HG02840 (cell line): ENCODE measurements around the gene CAMTA1.

Source experiments
- ATAC-seq: cut with Tn5 transposase; IDR thresholded peaks from one replicate; pipeline ENCODE4 v1.9.1; 2021; ENCODE audit warnings: mild to moderate bottlenecking, moderate library complexity, moderate number of reproducible peaks; ENCODE audit not compliant: unreplicated experiment, low FRiP score

Gene CAMTA1

DNA sequence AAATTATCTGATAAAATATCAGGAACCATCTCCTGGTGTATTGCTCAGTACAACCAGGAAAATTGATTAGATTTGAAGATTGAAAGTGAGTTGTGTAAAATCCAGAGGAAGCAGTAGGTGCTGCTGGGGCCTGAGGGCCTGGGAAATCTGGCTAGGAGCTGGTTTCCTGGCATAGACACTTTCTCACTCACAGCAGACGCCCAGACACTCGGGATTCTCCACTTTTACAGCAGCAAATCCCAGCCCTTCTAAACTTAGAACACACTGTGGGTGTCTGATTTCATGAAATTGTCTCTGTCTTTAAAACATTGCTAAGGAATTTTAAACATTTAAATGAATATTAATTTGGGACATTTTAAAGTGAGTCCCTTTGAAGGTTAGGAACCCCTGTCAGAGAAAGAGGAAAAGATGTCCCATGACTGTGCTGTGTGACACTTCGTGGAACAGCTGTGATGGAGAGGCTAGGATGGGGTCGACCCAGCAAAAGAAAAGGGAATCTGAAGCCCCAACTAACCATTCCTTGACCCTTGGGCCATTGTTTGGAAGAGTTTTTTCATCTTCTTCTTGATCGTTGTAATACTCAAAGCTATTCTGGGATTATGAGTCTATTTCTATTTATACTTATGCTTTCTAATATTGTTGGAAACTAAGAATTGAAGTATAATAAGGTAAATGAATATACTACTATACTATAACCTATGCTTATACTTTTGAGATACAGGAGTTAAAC is 936.9 kb downstream of the CAMTA1 start:
- ATAC-seq: no peak

DNA sequence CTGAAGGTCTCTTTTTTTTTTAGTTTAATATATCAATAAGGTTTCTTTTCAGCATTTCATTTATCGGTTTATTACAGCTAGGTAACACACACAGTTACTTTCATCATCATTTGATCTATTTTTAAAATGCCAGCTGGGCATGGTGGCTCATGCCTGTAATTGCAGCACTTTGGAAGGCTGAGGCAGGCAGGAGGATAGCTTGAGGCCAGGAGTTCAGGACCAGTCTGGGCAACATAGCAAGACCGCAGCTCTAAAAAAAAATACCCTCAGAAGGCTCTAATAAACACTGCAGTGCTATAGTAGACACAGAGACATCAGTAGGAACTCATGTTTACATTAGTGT is 937.4 kb downstream of the CAMTA1 start:
- no peak for ATAC-seq

DNA sequence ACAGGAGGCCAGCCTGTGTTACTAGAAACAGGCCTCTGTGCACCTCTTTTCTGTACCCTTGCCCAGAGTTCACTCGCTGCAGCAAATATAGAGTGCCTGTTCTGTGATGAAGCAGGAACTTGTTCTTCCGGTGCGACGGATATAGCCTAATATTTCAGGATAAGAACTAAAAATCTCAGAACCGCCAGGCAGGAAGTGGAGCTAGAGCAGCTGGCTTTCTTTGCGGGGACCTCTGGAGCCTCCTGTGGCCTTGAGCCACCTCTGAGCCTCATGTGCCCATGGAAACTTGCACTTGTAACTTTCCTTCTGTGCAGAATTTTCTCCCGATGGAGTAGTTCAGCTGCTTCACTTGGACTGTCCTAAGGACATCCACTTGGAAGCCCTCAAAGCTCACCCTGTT is 941.4 kb downstream of the CAMTA1 start:
- ATAC-seq: no peak

DNA sequence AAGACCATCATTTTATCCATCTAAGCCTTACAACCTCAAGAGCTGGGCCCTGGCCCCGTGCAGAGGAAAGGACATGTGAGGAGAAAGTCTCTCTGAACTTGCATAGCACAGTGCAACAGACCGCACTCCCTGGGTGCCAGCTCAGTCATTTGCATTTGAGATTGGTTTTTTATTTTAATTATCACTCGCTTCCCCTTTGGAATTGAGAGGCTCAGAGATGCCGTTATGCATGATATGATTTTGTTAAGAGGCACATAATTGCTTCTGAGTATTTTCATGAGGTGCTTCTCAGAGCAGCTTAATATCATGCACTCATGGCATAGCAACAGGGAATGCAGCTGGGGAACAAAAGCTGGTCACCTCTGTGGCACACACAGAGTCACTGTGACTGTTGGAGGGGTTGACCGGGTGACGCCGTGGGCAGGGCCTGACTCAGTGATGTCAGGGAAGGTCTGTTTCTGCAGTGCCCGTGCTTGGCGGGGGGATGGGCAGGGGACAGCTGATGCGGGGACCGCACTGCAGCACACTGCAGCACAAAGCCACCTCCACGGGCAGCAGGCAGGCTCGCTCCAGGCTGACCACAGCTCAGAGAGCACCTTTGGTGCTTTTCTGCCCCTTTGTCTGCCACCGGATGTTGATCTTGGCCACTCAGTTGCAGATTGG is 942.7 kb downstream of the CAMTA1 start:
- no peak for ATAC-seq

DNA sequence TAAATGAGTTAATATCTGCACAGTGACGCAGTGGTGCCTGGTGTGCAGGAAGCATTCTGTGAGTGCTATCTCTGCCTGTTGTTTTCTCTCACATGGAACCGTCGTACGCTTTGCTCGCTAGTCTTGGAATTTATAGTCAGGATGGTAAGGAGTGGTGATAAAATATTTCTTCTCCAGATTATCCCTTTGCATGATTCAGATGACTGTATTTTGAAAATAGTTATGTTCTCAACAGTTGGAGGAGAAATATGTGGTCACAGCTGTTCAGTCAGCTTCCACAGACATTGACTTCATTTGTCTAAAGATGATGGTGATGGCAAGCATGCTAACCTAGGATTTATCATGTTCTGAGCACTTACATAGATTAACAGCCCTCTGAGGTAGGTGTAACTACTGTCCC is 944.5 kb downstream of the CAMTA1 start:
- ATAC-seq: no peak

DNA sequence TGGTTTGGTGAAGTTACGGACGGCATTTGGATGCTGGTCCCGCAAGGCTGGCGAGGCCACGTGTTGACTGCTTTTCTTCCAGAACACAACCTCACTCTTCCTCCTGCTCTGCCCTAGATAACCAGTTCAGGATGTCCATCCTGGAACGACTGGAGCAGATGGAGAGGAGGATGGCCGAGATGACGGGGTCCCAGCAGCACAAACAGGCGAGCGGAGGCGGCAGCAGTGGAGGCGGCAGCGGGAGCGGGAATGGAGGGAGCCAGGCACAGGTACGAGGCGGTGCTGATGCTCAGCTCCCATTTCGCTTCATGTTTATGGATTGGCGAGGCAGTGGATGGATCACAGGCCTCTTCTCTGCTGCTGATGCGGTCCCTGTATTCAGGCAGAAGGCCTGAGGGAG is 947.1 kb downstream of the CAMTA1 start:
- no peak for ATAC-seq

DNA sequence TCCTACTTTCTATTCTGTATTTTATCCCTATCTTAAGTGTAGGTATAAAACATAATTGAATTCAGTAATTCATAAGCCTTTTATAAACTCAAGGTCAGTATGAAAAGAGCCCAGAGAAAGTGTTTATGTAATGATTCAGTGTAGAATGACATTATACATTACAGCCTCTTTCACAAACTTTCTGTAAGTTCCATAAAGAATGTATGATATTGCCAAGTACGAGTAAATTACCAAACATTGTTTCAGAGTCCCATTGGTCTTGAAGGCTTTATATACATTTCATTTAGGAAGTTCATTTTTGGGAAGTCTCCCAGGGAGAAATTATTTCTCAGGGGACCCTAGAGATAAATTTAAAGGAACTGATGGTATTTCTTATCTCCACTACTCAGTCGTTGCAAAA is 948.0 kb downstream of the CAMTA1 start:
- no peak for ATAC-seq

DNA sequence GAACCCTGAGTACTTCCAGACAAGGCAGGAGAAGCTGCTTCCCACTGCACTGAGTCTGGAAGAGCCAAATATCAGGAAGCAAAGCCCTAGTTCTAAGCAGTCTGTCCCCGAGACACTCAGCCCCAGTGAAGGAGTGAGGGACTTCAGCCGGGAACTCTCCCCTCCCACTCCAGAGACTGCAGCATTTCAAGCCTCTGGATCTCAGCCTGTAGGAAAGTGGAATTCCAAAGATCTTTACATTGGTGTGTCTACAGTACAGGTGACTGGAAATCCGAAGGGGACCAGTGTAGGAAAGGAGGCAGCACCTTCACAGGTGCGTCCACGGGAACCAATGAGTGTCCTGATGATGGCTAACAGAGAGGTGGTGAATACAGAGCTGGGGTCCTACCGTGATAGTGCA is 952.8 kb downstream of the CAMTA1 start:
- no peak for ATAC-seq

DNA sequence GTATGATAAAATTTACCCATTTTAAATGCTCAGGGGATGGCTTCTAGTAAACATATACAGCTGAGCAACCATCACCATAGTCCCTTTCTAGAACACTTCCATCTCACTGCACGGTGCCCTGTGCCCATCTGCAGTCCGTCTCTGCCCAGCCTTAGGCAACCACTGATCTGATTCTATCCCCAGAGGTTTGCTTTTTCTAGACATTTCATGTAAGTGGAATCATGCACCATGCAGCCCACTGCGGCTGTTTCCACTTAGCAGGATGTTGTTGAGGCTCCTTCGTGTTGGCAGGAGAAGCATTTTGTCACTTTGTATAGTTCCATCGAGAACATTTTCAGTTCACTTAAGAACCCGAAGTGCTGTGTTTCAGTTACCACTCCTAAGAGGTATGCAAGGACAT is 958.1 kb downstream of the CAMTA1 start:
- ATAC-seq: no peak

DNA sequence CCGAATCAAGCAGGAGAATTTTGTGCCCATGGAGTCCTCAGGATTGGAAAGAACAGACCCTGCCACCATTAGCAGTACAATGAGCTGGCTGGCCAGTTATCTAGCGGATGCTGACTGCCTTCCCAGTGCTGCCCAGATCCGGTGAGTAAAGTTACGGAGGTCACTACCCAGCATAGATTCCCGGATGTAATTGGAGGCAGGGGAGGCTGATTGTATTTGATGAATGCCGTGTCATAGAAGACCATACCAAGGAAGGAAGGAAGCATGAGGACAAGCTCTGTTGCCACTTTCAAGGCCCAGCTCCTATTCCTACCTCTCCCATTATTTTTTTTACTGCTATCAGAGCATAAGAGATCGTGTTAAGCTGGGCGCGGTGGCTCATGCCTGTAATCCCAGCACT is 959.6 kb downstream of the CAMTA1 start:
- no peak for ATAC-seq

DNA sequence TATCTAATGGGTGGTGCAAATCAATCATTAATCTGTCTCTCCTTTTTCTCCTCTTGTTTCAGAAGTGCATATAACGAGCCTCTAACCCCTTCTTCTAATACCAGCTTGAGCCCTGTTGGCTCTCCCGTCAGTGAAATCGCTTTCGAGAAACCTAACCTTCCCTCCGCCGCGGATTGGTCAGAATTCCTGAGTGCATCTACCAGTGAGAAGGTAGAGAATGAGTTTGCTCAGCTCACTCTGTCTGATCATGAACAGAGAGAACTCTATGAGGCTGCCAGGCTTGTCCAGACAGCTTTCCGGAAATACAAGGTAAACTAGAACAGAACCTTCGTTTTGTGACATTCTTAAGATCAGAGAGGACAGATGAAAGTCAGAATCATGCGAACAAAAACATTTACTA is 960.5 kb downstream of the CAMTA1 start:
- no peak for ATAC-seq

DNA sequence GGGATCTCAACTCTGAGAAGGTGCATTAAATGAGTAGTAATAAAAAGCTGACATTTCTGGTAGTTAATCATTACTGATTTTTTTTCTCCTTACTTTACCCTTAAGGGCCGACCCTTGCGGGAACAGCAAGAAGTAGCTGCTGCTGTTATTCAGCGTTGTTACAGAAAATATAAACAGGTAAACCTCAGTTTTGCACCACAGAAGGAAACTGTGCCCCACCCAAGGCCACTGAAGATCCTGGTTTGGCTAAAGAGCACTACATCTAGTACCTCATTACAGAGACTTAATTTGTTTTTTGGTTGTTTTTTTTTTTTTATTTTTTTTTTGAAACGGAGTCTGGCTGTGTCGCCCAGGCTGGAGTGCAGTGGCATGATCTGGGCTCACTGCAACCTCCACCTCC is 962.4 kb downstream of the CAMTA1 start:
- ATAC-seq: no peak

DNA sequence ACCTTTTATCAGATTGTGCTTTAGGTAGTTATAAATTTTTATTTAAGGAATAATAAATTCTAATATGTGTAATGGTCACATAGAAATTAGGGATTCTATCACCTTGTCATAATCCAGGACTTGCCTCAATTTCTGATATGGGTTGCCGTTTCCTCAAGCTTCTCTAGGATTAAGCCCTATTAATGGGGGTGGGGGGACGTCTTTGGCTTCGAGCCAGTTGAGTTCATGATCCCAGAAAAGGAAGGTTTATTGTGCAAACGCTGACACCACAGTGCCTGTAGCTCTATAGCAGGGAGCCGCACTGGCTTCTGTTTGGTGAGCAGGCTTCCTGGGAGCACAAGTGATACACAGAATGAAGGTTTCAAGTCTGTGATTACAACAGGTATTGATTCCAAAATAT is 963.9 kb downstream of the CAMTA1 start:
- no peak for ATAC-seq

DNA sequence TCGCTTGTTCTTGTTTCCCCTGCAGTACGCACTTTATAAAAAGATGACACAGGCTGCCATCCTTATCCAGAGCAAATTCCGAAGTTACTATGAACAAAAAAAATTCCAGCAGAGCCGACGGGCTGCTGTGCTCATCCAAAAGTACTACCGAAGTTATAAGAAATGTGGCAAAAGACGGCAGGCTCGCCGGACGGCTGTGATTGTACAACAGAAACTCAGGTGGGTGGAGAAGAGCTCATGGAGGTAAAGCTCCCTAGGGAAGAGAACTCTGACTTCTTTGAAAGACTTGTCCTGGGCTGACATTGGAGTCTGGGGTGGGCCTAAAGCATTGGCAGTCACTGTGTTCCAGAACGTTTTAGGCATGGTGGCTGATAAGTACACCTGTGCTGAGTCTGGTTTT is 965.9 kb downstream of the CAMTA1 start:
- ATAC-seq: no peak

DNA sequence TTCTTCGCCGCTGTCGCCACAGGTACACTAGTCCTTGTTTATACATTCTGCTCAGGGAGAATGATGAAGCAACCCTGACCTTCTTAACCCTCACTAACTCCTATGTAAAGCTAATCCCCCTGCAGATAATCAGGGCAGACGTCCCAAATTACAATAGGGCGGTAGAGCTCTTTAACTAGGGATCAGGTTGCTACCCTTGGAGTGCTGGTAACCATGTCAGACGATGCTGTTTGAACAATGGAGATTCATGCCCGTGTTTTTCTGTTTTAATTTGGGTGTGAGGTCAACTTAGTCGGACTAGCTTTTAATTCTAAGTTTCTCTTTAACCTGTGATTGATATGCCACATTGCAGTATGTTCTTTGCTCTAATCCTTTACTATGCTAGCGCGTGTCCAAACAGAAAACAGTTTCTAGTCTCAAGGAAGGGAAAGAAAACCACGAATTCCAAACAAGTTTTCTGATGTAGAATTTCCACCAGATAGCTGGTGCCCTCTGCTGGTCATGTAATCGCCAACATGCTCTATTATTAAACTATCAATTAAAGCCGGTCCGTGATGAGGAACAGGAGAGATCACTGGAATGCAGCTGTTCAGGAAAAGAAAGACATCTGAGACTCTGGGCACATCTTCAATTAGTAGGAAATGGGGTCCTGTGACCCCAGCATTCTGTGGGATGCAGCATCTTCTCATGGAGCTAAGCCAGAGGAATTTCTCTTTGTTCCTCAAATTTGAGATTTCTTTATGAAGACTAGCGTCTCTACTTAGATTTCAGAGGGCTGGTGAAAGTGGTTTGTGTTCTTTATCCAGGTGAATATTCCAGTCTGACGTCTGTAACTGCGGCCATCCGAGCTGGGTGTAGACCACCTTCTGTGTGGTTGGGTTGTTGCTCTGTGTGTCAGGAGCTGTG is 967.5 kb downstream of the CAMTA1 start:
- ATAC-seq: no peak

DNA sequence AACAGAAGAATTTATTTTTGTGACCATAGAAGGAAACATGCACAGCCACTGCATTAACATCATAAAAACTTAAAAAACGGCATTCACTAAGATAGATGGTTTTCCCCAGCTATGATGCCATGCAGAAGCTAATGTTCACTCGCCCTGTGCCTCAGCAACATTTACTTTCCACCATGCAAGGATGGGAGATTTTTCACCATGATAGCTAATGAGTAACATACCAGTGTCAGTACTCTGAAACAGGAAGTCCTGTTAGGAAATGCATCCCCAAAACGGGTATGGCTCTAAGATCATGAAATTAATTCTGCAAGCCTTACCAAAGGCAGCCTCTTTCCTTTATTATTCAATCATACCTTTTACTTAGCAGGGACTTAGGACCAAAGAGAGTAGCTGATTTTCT is 968.4 kb downstream of the CAMTA1 start:
- ATAC-seq: no peak

DNA sequence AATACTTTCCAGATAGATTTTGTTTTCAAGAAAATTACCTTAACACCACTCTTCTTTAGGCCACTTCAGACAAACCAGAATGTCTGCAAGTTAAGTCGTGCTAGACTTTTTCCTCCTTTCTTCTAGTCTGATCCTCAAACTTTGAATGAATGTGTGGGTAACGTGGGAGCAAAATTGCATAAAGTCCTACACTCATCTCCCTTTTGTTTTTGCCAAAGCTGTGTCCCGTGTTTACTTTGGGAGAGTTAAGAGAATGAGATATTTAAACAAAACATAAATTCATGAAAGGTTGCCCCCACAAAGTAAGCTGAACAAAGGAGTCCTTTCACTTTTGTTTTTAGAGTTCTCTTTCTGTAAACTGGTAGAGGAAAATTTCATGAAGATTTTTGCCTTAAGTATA is 969.0 kb downstream of the CAMTA1 start:
- no peak for ATAC-seq

DNA sequence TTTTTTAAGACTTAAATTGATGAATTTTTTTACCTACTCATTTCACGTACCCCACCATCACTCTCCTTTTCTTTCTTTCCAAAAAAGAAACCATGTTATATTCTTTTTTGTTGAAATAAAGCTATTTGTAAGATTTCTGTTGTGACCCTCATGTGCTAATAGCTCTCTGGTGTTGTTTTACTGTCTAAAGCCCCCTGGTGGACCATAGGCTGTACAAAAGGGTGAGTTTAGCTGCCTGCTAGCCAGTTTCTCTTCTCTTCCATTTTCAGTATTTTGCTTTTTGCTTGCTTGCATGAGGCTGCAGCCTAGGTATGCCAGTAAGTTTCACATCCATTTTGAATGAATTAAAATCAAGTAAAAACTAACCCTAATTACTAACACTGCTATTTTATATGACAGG is 970.2 kb downstream of the CAMTA1 start:
- ATAC-seq: no peak

DNA sequence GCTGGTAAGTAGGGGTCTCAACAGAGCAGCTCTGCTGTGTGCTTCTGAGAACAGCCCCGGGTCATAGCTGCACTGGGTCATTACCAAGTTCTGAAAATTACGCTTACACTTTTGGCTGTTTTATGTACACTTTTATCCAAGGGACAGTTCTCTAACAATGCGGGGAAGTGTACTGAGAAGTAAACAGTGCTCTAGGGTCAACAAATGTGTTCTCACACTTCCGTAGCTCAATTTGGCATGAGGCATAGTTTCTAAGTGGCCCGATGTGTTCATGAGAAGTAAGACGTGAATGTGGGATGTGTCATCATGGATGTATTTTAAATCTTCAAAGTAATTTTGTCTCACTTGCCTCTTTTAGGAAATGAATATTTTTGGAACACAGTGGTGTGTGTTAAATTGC is 975.0 kb downstream of the CAMTA1 start:
- no peak for ATAC-seq

DNA sequence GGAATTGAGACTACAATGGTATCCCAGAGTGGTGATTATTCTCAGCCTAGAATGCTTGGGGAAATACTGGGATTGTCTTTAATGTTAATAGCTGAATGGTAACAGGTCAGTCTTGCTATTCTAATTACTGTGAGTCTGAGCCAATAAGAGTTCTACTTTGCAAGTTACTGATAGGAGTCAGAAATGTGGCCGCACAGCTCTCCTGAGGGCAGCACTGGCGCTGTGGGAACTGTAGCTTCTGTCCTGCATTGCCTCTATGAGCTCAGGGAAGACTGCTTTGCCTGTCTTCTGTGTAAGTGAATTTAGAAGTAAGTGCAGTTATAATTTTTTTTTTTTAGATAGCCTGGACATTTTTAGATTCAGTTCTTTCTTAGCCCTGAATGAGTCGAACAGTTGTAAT is 975.8 kb downstream of the CAMTA1 start:
- no peak for ATAC-seq

DNA sequence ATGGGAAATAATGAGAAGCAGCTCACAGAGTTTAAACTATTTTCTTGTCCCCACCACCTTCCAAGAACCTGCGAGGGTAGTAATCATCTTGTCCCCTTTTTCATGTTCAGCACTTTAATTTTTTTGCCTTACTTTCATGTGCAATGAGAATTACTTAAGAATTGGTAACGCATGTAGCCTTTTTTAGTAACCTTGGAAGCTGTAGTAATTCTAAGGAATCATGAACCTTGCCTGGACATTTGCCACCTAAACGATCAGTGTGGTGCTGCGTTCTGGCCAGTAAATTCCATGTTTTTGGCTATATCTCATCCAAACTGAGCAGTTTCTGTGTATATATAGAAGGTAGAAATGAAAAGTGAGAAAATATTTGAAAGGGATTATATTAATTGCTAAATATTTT is 981.9 kb downstream of the CAMTA1 start:
- no peak for ATAC-seq

DNA sequence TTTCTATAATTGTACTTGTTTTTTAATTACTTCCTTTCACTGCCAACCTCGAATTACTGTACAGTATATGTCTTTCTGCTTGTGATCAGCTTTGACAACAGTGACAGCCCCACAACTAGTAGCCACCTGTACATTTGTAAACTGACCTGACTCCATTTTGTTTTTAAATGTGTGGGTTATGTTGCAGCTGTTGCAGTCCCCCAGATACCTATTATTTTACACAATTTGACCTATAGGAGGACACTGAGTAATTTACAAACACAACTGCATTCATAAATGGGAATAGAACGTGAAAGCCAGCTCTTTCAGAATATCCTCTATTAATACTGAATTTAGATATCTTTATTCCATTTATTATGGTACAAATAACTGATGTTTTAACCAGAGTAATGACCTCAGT is 983.3 kb downstream of the CAMTA1 start:
- no peak for ATAC-seq
